Measurements from ENCODE around the gene GADD45G. TPM values are rescaled to one million over a fixed set of nuclear protein-coding genes. Genes with fewer than 3 reads are reported as not detected.

The GADD45G gene
- total and polyA plus RNA-seq, 2 of the 4 experiments (the other 2 are of a cell fraction) = 0.15 TPM; not detected in 1

- POLR2A ChIA-PET (ENCODE audit: unreplicated experiment) = no interaction called here
Observed at GRCh38 chr9:89623925-89624420, 19.2 kb downstream of the GADD45G start.

More at GRCh38 chr9:89623925-89624420, 19.2 kb downstream of the GADD45G start:
- intact Hi-C loops (cut with micrococcal nuclease) (no loop called here), in situ Hi-C loops (cut with MboI; ENCODE audit: low sequenced_read_pairs) (no loop called here), dilution Hi-C loops (cut with HindIII; ENCODE audit: low sequenced_read_pairs, unreplicated experiment) (no loop called here)
- Histone ChIP-seq H2AFZ (replicated peaks; ENCODE audit: low read length, poor library complexity) (no peak overlapping the region), H3K4me3 (ENCODE audit: insufficient read depth, low read depth, low read length) (no peak overlapping the region), H2BK20ac (ENCODE audit: low read depth, low read length) (no peak overlapping the region), H3K36me3 (ENCODE audit: control insufficient read depth, insufficient read depth, low read length) (no peaks in the 10 kb centered on the region), H3K4me2 (ENCODE audit: low read depth, low read length) (no peak overlapping the region), H3K9me3 (ENCODE audit: control insufficient read depth, insufficient read depth, low read length) (no peaks in the 10 kb centered on the region), H2AK9ac (replicated peaks; ENCODE audit: low read depth, low read length, poor library complexity) (no peak overlapping the region), H4K20me1 (ENCODE audit: insufficient read depth, low read length) (no peaks in the 10 kb centered on the region), H3K4ac (ENCODE audit: low read depth, low read length) (no peak overlapping the region), H3K18ac (ENCODE audit: low read depth, low read length) (no peak overlapping the region), H4K5ac (ENCODE audit: low read depth, low read length) (no peak overlapping the region), H3K9me1 (ENCODE audit: insufficient read depth, low read length) (no peaks in the 10 kb centered on the region), H3K56ac (ENCODE audit: extremely low read depth, insufficient read depth, low read length) (no peak overlapping the region), H3K4me1 (ENCODE audit: control insufficient read depth, insufficient read depth, low read length) (no peaks in the 10 kb centered on the region), H4K8ac (ENCODE audit: low read depth in 2 of 2, low read length in 2 of 2) (no peak overlapping the region), H2AK5ac (ENCODE audit: low read depth, low read length) (no peak overlapping the region), H2BK15ac (ENCODE audit: low read depth, low read length) (no peak overlapping the region), H4K91ac (ENCODE audit: insufficient read depth, low read depth, low read length) (no peak overlapping the region), H3K27ac (ENCODE audit: insufficient read depth, low read length) (no peak overlapping the region), H3K27me3 (ENCODE audit: control insufficient read depth, insufficient read depth, low read length) (peaks cover 32% of the 10 kb centered on the region), H3K23ac (ENCODE audit: low read depth, low read length) (no peak overlapping the region), H3K9ac (ENCODE audit: low read depth, low read length) (no peak overlapping the region), H2BK5ac (ENCODE audit: low read depth, low read length, poor library complexity, severe bottlenecking) (no peak overlapping the region), H3K14ac (replicated peaks; ENCODE audit: low read depth, low read length) (no peak overlapping the region), H2BK120ac (ENCODE audit: low read depth, low read length) (no peak overlapping the region), H3K79me1 (ENCODE audit: low read depth in 1 of 2, low read length in 2 of 2) (no peaks in the 10 kb centered on the region)
- ATAC-seq (ENCODE audit: low read depth) (no peak), DNase-seq (no peak)
- 67% methylated on average over 1 of the region's 11 CpGs; no CpG with 5 or more reads in 1 of the 2 experiments for WGBS, 2 experiments (ENCODE audit: extremely low coverage in 2 of 2, insufficient read length in 1 of 2)
- no TSS peak for BruUV-seq (replicated peaks)
- TF ChIP-seq MXI1 (IDR thresholded peaks at IDR 0.05; ENCODE audit: borderline replicate concordance, low read depth, low read length) (no peak), POLR2A (IDR thresholded peaks at IDR 0.05; ENCODE audit: low read depth, low read length) (no peak), CEBPB (IDR thresholded peaks at IDR 0.05; ENCODE audit: low read depth, low read length) (no peak), CTCF (conservative IDR thresholded peaks at IDR 0.05; ENCODE audit: low read depth, low read length) (no peak), NFE2L2 (IDR thresholded peaks at IDR 0.05; ENCODE audit: low read depth, low read length) (no peak), SMC3 (IDR thresholded peaks at IDR 0.05; ENCODE audit: low read depth, low read length) (no peak), RAD21 (IDR thresholded peaks at IDR 0.05; ENCODE audit: low read length) (no peak), RCOR1 (IDR thresholded peaks at IDR 0.05; ENCODE audit: insufficient replicate concordance, low read length) (no peak), MAFK (IDR thresholded peaks at IDR 0.05; ENCODE audit: low read depth, low read length) (no peak), ELK1 (IDR thresholded peaks at IDR 0.05; ENCODE audit: borderline replicate concordance, low read depth, low read length) (no peak), FOS (IDR thresholded peaks at IDR 0.05; ENCODE audit: low read depth, low read length) (no peak), USF2 (IDR thresholded peaks at IDR 0.05; ENCODE audit: low read depth, low read length) (no peak), RFX5 (IDR thresholded peaks at IDR 0.05; ENCODE audit: low read depth, low read length) (no peak), BHLHE40 (IDR thresholded peaks at IDR 0.05; ENCODE audit: low read depth, low read length) (no peak), CHD1 (IDR thresholded peaks at IDR 0.05; ENCODE audit: low read depth, low read length) (no peak)
- CTCF ChIA-PET = no interaction called here
